GM12878 (cell line): ENCODE measurements around the gene TCF25.

Experiments used
- KDM1A ChIP-seq: fragments of 200-600 bp; sonication (generic); IDR thresholded peaks from 2 replicates; pipeline ENCODE4 v1.6.1; 2016; ENCODE audit warnings: borderline replicate concordance
- NFIC ChIP-seq: IDR thresholded peaks from 2 replicates; pipeline ENCODE4 v1.6.1; 2012; ENCODE audit warnings: low read depth, mild to moderate bottlenecking, inconsistent platforms, low read length, moderate library complexity
- SIN3A ChIP-seq: IDR thresholded peaks from 2 replicates; pipeline ENCODE4 v1.6.1; 2012; ENCODE audit warnings: low read depth, low read length, improper control_type of control experiment
- SP1 ChIP-seq: IDR thresholded peaks from one replicate; pipeline ENCODE4 v1.6.1; 2011; ENCODE audit warnings: low read depth, low read length
- ZNF274 ChIP-seq: IDR thresholded peaks from one replicate; pipeline ENCODE4 v1.8.0; 2011; ENCODE audit not compliant: insufficient read length, insufficient read depth
- ZNF384 ChIP-seq: IDR thresholded peaks from 2 replicates; pipeline ENCODE4 v1.6.1; 2012; ENCODE audit warnings: low read depth, mild to moderate bottlenecking, low read length, improper control_type of control experiment, borderline replicate concordance
- TF ChIP-seq, protein P1 (sequence below): fragments of 450-650 bp; IDR thresholded peaks from 2 replicates; pipeline ENCODE4 v1.6.1; 2017; ENCODE audit warnings: mild to moderate bottlenecking
- TF ChIP-seq, protein P2 (sequence below), 3 experiments: IDR thresholded peaks in 2 of 3; conservative IDR thresholded peaks in 1 of 3; 2 replicates each; pipeline ENCODE4 v1.5.1; 2011; ENCODE audit warnings: low read depth in 3 of 3, low read length in 3 of 3, mild to moderate bottlenecking in 3 of 3, control low read depth in 2 of 3, moderate library complexity in 2 of 3, inconsistent platforms in 1 of 3, mixed read lengths in 1 of 3; ENCODE audit not compliant: control insufficient read depth in 2 of 3, insufficient read depth in 1 of 3; ENCODE audit errors: extremely low read depth in 1 of 3
- TF ChIP-seq, protein P3 (sequence below): IDR thresholded peaks from 2 replicates; pipeline ENCODE4 v1.6.1; 2011; ENCODE audit warnings: low read depth, mild to moderate bottlenecking, low read length, moderate library complexity, borderline replicate concordance; ENCODE audit errors: extremely low read depth
- TF ChIP-seq, protein P4 (sequence below): fragments of 450-650 bp; IDR thresholded peaks from 2 replicates; pipeline ENCODE4 v1.6.1; 2018; ENCODE audit warnings: mild to moderate bottlenecking, low read depth, moderate library complexity; ENCODE audit not compliant: partially characterized antibody

DNA sequence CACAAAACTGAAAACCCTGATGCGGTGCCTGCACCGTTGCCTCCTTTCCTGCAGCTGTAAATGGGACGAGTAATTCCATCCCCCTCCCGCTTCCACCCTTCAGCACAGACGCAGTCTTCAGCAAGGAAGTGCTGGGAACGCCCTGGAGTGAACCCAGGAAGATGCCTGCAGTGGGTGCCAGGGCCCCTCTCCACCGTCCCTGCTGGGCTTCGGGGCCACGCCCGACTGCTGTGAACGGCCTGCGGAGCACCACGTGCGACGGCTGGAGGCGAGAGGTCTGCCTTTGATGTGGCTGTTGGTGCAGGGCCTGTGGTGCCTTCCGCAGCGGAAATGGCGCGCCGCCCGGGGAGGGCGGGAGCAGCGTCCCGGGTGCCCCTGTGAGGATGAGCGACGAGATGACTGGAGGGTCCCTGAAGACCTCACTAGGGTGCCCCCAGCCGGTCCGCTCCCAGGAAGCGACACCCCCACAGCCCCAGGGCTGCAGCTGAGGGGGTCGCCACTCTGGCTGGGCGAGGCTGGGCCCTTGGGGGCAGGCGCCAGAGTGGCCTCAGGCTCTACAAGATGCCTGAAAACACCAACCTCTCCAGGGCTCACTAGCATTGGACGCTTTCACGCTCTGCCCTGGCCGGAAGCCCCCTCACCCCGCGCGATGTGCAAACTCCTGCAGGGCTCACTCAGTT, 44.5 kb downstream of the TCF25 start:
- TF ChIP-seq, protein P1, sequence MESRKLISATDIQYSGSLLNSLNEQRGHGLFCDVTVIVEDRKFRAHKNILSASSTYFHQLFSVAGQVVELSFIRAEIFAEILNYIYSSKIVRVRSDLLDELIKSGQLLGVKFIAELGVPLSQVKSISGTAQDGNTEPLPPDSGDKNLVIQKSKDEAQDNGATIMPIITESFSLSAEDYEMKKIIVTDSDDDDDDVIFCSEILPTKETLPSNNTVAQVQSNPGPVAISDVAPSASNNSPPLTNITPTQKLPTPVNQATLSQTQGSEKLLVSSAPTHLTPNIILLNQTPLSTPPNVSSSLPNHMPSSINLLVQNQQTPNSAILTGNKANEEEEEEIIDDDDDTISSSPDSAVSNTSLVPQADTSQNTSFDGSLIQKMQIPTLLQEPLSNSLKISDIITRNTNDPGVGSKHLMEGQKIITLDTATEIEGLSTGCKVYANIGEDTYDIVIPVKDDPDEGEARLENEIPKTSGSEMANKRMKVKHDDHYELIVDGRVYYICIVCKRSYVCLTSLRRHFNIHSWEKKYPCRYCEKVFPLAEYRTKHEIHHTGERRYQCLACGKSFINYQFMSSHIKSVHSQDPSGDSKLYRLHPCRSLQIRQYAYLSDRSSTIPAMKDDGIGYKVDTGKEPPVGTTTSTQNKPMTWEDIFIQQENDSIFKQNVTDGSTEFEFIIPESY: no peak
- TF ChIP-seq, protein P2, sequence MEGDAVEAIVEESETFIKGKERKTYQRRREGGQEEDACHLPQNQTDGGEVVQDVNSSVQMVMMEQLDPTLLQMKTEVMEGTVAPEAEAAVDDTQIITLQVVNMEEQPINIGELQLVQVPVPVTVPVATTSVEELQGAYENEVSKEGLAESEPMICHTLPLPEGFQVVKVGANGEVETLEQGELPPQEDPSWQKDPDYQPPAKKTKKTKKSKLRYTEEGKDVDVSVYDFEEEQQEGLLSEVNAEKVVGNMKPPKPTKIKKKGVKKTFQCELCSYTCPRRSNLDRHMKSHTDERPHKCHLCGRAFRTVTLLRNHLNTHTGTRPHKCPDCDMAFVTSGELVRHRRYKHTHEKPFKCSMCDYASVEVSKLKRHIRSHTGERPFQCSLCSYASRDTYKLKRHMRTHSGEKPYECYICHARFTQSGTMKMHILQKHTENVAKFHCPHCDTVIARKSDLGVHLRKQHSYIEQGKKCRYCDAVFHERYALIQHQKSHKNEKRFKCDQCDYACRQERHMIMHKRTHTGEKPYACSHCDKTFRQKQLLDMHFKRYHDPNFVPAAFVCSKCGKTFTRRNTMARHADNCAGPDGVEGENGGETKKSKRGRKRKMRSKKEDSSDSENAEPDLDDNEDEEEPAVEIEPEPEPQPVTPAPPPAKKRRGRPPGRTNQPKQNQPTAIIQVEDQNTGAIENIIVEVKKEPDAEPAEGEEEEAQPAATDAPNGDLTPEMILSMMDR (IDR thresholded peaks at IDR 0.05 in 2 of 3, conservative IDR thresholded peaks at IDR 0.05 in 1 of 3; ENCODE audit: control insufficient read depth in 2 of 3, extremely low read depth in 1 of 3, insufficient read depth in 1 of 3, low read depth in 3 of 3, low read length in 3 of 3): no peak
- no peak for TF ChIP-seq ZNF274
- no peak for TF ChIP-seq SIN3A
- TF ChIP-seq NFIC: no peak; the same call in 1 of the 2 replicates
- TF ChIP-seq, protein P3, sequence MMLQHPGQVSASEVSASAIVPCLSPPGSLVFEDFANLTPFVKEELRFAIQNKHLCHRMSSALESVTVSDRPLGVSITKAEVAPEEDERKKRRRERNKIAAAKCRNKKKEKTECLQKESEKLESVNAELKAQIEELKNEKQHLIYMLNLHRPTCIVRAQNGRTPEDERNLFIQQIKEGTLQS: no peak
- TF ChIP-seq, protein P4, sequence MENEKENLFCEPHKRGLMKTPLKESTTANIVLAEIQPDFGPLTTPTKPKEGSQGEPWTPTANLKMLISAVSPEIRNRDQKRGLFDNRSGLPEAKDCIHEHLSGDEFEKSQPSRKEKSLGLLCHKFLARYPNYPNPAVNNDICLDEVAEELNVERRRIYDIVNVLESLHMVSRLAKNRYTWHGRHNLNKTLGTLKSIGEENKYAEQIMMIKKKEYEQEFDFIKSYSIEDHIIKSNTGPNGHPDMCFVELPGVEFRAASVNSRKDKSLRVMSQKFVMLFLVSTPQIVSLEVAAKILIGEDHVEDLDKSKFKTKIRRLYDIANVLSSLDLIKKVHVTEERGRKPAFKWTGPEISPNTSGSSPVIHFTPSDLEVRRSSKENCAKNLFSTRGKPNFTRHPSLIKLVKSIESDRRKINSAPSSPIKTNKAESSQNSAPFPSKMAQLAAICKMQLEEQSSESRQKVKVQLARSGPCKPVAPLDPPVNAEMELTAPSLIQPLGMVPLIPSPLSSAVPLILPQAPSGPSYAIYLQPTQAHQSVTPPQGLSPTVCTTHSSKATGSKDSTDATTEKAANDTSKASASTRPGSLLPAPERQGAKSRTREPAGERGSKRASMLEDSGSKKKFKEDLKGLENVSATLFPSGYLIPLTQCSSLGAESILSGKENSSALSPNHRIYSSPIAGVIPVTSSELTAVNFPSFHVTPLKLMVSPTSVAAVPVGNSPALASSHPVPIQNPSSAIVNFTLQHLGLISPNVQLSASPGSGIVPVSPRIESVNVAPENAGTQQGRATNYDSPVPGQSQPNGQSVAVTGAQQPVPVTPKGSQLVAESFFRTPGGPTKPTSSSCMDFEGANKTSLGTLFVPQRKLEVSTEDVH: no peak
- TF ChIP-seq SP1: no peak
- TF ChIP-seq ZNF384: no peak
- no peak for TF ChIP-seq KDM1A
